Thoracic aorta (tissue), 2 donors: ENCODE results near the gene DNA2. TPM values are rescaled to one million over a fixed set of nuclear protein-coding genes. Genes with fewer than 3 reads are reported as not detected.
"Not testable (repeated sequence)": the region's sequence is repeated elsewhere in the genome, so short reads cannot be mapped to it uniquely, and the experiment has no call there.

Source experiments
- ATAC-seq: fragments of 150-250 bp; one replicate; pipeline ENCODE4 v1.8.0; 2017; ENCODE audit warnings: low read depth; ENCODE audit not compliant: insufficient number of reproducible peaks, low FRiP score
- DNase-seq: peaks from one replicate; pipeline ENCODE4 v3.0.0-alpha.2; 2020; ENCODE audit warnings: low spot score
- H3K27ac ChIP-seq, 2 donors: fragments of 200-600 bp; sonication (generic); 1 replicate in 1 of 2; 2 replicates in 1 of 2; pipeline ENCODE4 v1.5.1; 2016; ENCODE audit warnings: mild to moderate bottlenecking in 2 of 2, moderate library complexity in 2 of 2
- H3K27me3 ChIP-seq: fragments of 200-600 bp; sonication (generic); replicated peaks from 2 replicates; pipeline ENCODE4 v1.6.0; 2016; ENCODE audit warnings: mild to moderate bottlenecking; ENCODE audit not compliant: insufficient read depth
- H3K36me3 ChIP-seq: fragments of 200-600 bp; sonication (generic); one replicate; pipeline ENCODE4 v1.5.1; 2016
- H3K4me1 ChIP-seq, 2 donors: fragments of 200-600 bp; sonication (generic); 1 replicate in 1 of 2; 2 replicates in 1 of 2; pipeline versions ENCODE4 v1.5.1 to v1.6.0; 2016; ENCODE audit warnings: low read depth in 2 of 2, mild to moderate bottlenecking in 1 of 2; ENCODE audit not compliant: control insufficient read depth in 1 of 2
- H3K4me3 ChIP-seq: fragments of 200-600 bp; sonication (generic); 2 replicates; pipeline ENCODE4 v1.5.1; 2016; ENCODE audit warnings: mild to moderate bottlenecking
- H3K9me3 ChIP-seq: fragments of 200-600 bp; sonication (generic); 2 replicates; pipeline ENCODE4 v1.5.1; 2016
- total RNA-seq, 2 donors: library from RNA; depleted of rRNA; stranded (reverse); fragments of >200 nt; gene quantifications; one replicate each; pipeline versions ENCODE4 v1.1.0 to v1.2.3, GENCODE V29; 2016
- TF ChIP-seq, protein P1 (sequence below): fragments of 200-600 bp; sonication (generic); IDR thresholded peaks from one replicate; pipeline ENCODE4 v1.5.1; 2019; ENCODE audit warnings: antibody characterized with exemption

The DNA2 gene, protein sequence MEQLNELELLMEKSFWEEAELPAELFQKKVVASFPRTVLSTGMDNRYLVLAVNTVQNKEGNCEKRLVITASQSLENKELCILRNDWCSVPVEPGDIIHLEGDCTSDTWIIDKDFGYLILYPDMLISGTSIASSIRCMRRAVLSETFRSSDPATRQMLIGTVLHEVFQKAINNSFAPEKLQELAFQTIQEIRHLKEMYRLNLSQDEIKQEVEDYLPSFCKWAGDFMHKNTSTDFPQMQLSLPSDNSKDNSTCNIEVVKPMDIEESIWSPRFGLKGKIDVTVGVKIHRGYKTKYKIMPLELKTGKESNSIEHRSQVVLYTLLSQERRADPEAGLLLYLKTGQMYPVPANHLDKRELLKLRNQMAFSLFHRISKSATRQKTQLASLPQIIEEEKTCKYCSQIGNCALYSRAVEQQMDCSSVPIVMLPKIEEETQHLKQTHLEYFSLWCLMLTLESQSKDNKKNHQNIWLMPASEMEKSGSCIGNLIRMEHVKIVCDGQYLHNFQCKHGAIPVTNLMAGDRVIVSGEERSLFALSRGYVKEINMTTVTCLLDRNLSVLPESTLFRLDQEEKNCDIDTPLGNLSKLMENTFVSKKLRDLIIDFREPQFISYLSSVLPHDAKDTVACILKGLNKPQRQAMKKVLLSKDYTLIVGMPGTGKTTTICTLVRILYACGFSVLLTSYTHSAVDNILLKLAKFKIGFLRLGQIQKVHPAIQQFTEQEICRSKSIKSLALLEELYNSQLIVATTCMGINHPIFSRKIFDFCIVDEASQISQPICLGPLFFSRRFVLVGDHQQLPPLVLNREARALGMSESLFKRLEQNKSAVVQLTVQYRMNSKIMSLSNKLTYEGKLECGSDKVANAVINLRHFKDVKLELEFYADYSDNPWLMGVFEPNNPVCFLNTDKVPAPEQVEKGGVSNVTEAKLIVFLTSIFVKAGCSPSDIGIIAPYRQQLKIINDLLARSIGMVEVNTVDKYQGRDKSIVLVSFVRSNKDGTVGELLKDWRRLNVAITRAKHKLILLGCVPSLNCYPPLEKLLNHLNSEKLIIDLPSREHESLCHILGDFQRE
- total RNA-seq: 1 to 10 TPM; 1.6 to 5.1 TPM

DNA sequence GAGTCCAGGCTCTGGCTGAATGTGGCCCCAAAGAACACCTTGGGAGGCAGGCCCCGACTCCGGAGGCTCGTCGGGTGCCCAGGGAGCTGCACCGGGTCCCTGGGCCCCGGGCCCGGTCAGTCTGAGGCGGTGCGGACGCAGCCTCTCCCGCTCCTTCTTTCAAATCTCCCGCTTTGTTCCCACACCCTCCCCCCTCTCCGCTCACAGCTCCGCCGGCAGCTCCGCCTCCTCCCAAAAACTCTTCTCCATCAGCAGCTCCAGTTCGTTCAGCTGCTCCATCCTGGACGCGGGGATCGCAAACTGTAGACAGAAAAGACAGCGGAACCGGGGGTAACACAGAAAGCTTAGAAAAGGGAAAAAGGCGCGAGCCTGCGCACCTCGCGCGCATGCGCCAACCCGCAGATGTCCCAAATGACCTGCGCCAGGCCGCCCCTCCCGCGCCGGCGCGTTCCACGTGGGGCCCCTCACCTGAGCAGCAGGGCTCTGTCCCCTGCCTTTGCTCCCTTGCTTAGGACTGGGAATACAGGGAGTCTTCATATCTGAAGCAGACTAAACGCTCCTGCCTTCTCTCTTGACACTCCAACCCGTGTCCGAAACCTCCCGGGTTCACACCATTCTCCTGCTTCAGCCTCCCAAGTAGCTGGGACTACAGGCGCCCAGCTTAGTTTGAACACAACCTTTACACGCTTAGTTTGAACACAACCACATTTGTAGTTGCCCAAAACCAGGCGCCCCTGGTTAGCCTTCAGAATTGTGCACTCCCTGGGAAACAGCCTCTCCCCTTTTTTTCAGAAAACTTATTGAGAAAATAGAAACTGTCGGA, at the start of gene DNA2:
TSS of gene DNA2 (minus strand) at position 388 of the 823 bp plus-strand sequence. CDS start at position 279, 109 bp downstream.
- ATAC-seq: no peak

DNA sequence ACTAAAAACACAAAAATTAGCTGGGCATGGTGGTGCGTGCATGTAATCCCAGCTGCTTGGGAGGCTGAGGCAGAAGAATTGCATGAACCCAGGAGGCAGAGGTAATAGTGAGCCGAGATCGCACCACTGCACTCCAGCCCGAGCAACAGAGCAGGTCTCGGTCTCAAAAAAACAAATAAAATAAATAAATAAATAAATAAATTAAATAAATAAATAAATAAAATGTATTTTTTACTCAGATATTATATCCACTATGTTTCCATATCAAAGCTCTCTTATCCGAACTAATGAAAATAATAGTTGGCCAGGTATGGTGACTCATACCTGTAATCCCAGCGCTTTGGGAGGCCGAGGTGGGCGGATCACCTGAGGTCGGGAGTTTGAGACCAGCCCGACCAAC, 46.8 kb upstream of the DNA2 start:
- H3K4me3 ChIP-seq, H3K27ac ChIP-seq, DNase-seq, ATAC-seq, H3K36me3 ChIP-seq, H3K4me1 ChIP-seq, H3K27me3 ChIP-seq, H3K9me3 ChIP-seq: not testable (repeated sequence)

More for the DNA sequence above, at the start of gene DNA2:
- Histone ChIP-seq H3K27me3 (no peaks in the 10 kb centered on the region), H3K4me3 (peak within 1 kb of the TSS; percentile 84), H3K27ac (peak within 1 kb of the TSS in 1 of 2 donors; percentile 24), H3K4me1 (peaks cover 4 to 12% of the 10 kb centered on the region in 2 donors), H3K36me3 (no peaks in the 10 kb centered on the region), H3K9me3 (no peaks in the 10 kb centered on the region)
- TF ChIP-seq, protein P1, sequence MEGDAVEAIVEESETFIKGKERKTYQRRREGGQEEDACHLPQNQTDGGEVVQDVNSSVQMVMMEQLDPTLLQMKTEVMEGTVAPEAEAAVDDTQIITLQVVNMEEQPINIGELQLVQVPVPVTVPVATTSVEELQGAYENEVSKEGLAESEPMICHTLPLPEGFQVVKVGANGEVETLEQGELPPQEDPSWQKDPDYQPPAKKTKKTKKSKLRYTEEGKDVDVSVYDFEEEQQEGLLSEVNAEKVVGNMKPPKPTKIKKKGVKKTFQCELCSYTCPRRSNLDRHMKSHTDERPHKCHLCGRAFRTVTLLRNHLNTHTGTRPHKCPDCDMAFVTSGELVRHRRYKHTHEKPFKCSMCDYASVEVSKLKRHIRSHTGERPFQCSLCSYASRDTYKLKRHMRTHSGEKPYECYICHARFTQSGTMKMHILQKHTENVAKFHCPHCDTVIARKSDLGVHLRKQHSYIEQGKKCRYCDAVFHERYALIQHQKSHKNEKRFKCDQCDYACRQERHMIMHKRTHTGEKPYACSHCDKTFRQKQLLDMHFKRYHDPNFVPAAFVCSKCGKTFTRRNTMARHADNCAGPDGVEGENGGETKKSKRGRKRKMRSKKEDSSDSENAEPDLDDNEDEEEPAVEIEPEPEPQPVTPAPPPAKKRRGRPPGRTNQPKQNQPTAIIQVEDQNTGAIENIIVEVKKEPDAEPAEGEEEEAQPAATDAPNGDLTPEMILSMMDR: no peak
- no peak for DNase-seq

DNA sequence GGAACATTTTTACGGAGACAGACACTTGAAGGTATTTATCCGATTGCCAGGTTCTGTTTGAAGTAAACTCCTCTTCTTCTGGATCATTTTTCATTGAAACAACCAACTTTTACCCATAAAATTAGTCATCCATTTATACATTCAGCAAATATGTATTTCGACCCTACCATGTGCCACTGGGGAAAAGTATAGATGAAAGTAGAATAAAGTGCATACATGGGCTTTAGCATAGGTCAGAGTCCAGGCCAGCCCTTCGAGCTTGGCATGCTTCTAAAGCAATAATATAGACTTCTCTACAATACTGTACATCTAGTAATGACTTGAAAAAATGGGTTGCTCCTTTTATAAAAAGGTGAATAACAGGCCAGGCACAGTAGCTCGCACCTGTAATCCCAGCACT, 45.4 kb upstream of the DNA2 start:
- Histone ChIP-seq H3K27me3 (no peaks in the 10 kb centered on the region), H3K36me3 (peaks cover 13% of the 10 kb centered on the region), H3K9me3 (no peaks in the 10 kb centered on the region), H3K4me3 (no peak overlapping the region), H3K27ac (no peak overlapping the region), H3K4me1 (no peaks in the 10 kb centered on the region)
- DNase-seq (no peak), ATAC-seq (no peak)
- TF ChIP-seq, protein P1: no peak

DNA sequence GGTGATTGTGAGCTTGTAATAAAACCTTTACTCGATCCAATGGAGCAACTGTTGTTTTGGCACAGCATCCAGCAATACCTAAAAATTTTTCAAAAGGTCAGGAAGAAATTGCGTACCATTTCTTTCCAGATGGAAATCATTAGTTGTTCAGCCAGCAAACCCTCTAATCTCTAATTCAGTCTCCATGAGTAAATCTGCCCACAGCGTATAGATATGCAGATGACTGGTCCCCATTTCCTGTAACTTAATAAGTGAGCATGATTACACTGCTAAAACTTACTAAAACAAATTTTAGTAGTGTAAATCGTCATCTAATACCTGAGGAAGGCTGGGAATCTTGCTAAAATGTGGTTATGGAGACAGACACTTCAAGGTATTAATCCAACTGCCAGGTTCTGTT, 45.0 kb upstream of the DNA2 start:
- Histone ChIP-seq H3K27ac (no peak overlapping the region), H3K4me1 (no peaks in the 10 kb centered on the region), H3K4me3 (no peak overlapping the region), H3K36me3 (peaks cover 13% of the 10 kb centered on the region), H3K9me3 (no peaks in the 10 kb centered on the region), H3K27me3 (no peaks in the 10 kb centered on the region)
- ATAC-seq (no peak), DNase-seq (no peak)
- TF ChIP-seq, protein P1: no peak

DNA sequence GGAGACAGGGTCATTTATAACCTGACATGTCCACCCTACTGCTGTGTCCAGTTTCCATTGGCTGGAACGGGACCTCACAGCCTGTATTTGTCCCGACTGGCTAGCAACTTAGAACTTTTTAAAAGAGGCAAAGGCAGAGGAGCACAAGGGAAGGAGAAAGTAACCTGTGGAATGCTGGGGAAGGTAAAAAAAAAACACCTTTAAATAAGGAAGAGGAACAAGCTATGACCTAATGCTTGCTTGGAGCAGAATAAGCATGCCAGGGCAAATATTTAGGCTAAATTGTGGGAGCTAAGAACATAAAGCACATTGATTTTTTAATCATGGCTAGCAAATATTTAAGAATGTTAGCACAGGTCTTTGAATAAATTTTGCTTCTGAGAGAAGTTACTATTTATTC, 44.4 kb upstream of the DNA2 start:
- H3K4me1 ChIP-seq, DNase-seq, H3K9me3 ChIP-seq, H3K27ac ChIP-seq, ATAC-seq, H3K4me3 ChIP-seq, H3K27me3 ChIP-seq: not testable (repeated sequence)
- H3K36me3 ChIP-seq: peaks cover 13% of the 10 kb centered on the region
